Gastroesophageal sphincter (tissue), 3 donors: Measurements from ENCODE around the gene ALKBH5.

Experiments
- EP300 ChIP-seq: sonication (generic); formaldehyde crosslinking; IDR thresholded peaks from one replicate; pipeline ENCODE4 v1.6.1; 2017; ENCODE audit warnings: antibody characterized with exemption, mild to moderate bottlenecking
- POLR2A ChIP-seq, 2 donors: fragments of 450-650 bp; IDR thresholded peaks; one replicate each; pipeline ENCODE4 v1.6.1; 2017; ENCODE audit warnings: antibody characterized with exemption in 2 of 2, mild to moderate bottlenecking in 2 of 2, moderate library complexity in 1 of 2
- TF ChIP-seq, protein P1 (sequence below), 4 experiments: fragments of 200-600 bp in 2 of 4; fragments of 450-650 bp in 2 of 4; sonication (generic) in 1 of 4; IDR thresholded peaks; one replicate each; pipeline ENCODE4 v1.5.1; 2017 to 2019; ENCODE audit warnings: antibody characterized with exemption in 4 of 4, mild to moderate bottlenecking in 2 of 4, moderate library complexity in 2 of 4

DNA sequence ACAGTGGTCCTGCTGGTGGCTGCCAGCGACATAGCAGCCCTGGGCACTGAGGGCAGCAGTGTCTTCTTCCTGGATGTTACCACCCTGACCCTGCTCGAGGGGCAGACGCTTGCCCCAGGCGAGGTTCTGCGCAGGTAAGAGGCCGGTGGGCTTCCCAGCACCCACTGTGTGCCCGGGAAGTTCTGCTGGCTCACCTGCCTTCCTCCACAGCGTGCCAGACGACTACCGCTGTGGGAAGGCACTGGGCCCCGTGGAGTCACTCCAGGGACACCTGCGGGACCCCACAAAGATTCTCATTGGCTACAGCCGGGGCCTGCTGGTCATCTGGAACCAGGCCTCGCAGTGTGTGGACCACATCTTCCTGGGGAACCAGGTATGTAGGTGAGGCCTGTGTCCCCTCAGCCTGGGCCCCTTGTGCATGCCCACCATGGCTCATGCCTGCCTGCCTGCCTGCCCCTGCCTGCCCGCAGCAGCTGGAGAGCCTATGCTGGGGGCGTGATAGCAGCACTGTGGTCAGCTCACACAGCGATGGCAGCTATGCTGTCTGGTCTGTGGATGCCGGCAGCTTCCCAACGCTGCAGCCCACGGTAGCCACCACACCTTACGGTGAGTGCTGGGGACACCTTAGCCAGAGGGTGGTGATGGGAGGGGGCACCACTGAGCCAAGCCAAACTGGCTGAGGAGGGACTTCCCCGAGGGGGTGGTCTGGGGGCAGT, 50.3 kb downstream of the ALKBH5 start:
- TF ChIP-seq, protein P1, sequence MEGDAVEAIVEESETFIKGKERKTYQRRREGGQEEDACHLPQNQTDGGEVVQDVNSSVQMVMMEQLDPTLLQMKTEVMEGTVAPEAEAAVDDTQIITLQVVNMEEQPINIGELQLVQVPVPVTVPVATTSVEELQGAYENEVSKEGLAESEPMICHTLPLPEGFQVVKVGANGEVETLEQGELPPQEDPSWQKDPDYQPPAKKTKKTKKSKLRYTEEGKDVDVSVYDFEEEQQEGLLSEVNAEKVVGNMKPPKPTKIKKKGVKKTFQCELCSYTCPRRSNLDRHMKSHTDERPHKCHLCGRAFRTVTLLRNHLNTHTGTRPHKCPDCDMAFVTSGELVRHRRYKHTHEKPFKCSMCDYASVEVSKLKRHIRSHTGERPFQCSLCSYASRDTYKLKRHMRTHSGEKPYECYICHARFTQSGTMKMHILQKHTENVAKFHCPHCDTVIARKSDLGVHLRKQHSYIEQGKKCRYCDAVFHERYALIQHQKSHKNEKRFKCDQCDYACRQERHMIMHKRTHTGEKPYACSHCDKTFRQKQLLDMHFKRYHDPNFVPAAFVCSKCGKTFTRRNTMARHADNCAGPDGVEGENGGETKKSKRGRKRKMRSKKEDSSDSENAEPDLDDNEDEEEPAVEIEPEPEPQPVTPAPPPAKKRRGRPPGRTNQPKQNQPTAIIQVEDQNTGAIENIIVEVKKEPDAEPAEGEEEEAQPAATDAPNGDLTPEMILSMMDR (IDR thresholded peaks at IDR 0.05), result no peak
- TF ChIP-seq EP300 (no peak), POLR2A (IDR thresholded peaks at IDR 0.05) (no peak)
